ENCODE data around the gene CDK7.

Gene CDK7

GRCh38 chr5:69281114-69281513 is 46.4 kb downstream of the CDK7 start:
- ChIA-PET CTCF (no interaction called here), POLR2A (no interaction called here)
- no peak overlapping the region for H3K4me3 ChIP-seq (ENCODE audit: low read depth, low read length)
- DNase-seq (ENCODE audit: low read depth, low spot score), result no peak
- TF ChIP-seq CTCF (IDR thresholded peaks at IDR 0.05; ENCODE audit: insufficient read depth, low read length, missing control alignments), result no peak

GRCh38 chr5:69284203-69284602 is 49.5 kb downstream of the CDK7 start:
- no peak overlapping the region for H3K4me3 ChIP-seq (ENCODE audit: low read depth, low read length)
- DNase-seq (ENCODE audit: low read depth, low spot score), result peak; percentile 24
- POLR2A ChIA-PET, result no interaction called here
- no peak for TF ChIP-seq CTCF (IDR thresholded peaks at IDR 0.05; ENCODE audit: insufficient read depth, low read length, missing control alignments)
- CTCF ChIA-PET, result no interaction called here

- no peak for TF ChIP-seq CTCF (IDR thresholded peaks at IDR 0.05; ENCODE audit: insufficient read depth, low read length, missing control alignments)
- CTCF ChIA-PET, result no interaction called here
Observed at GRCh38 chr5:69285448-69286116, 50.9 kb downstream of the CDK7 start.

GRCh38 chr5:69288069-69288468 is 53.4 kb downstream of the CDK7 start:
- H3K4me3 ChIP-seq (ENCODE audit: low read depth, low read length), result no peak overlapping the region
- ChIA-PET POLR2A (no interaction called here), CTCF (interaction anchor here (0.9 kb wide), 1 partner anchor 46 kb away, joined by 3 read pairs; no protein-coding TSS in a partner anchor)
- TF ChIP-seq CTCF (IDR thresholded peaks at IDR 0.05; ENCODE audit: insufficient read depth, low read length, missing control alignments), result no peak
- no peak for DNase-seq (ENCODE audit: low read depth, low spot score)

More at GRCh38 chr5:69285448-69286116, 50.9 kb downstream of the CDK7 start:
- DNase-seq (ENCODE audit: low read depth, low spot score), result no peak
- POLR2A ChIA-PET, result no interaction called here
- no peak overlapping the region for H3K4me3 ChIP-seq (ENCODE audit: low read depth, low read length)

GRCh38 chr5:69288688-69289087 is 54.0 kb downstream of the CDK7 start:
- H3K4me3 ChIP-seq (ENCODE audit: low read depth, low read length), result no peak overlapping the region
- ChIA-PET POLR2A (no interaction called here), CTCF (no interaction called here)
- DNase-seq (ENCODE audit: low read depth, low spot score), result no peak
- TF ChIP-seq CTCF (IDR thresholded peaks at IDR 0.05; ENCODE audit: insufficient read depth, low read length, missing control alignments), result no peak

GRCh38 chr5:69292306-69292705 is 57.6 kb downstream of the CDK7 start:
- no peak overlapping the region for H3K4me3 ChIP-seq (ENCODE audit: low read depth, low read length)
- POLR2A ChIA-PET, result no interaction called here
- no peak for DNase-seq (ENCODE audit: low read depth, low spot score)
- CTCF ChIA-PET, result no interaction called here
- TF ChIP-seq CTCF (IDR thresholded peaks at IDR 0.05; ENCODE audit: insufficient read depth, low read length, missing control alignments), result no peak
